Upper lobe of left lung (tissue), 4 donors: ENCODE data around the gene GRIK3.

ENCODE experiments used
- CTCF ChIP-seq, 6 experiments: fragments of 450-650 bp in 4 of 6; fragments of 200-600 bp in 2 of 6; sonication (generic) in 2 of 6; IDR thresholded peaks; one replicate each; pipeline ENCODE4 v1.5.1; 2016 to 2019; ENCODE audit warnings: antibody characterized with exemption in 6 of 6
- EP300 ChIP-seq, 4 donors: sonication (generic); formaldehyde crosslinking; IDR thresholded peaks; one replicate each; pipeline ENCODE4 v1.5.1; 2017; ENCODE audit warnings: antibody characterized with exemption in 4 of 4, control low read depth in 2 of 4
- POLR2A ChIP-seq, 4 donors: fragments of 450-650 bp; IDR thresholded peaks; one replicate each; pipeline ENCODE4 v1.5.1; 2016 to 2017; ENCODE audit warnings: antibody characterized with exemption in 4 of 4, mild to moderate bottlenecking in 2 of 4

- no peak for TF ChIP-seq CTCF (IDR thresholded peaks at IDR 0.05)
- no peak for TF ChIP-seq EP300 (IDR thresholded peaks at IDR 0.05)
- TF ChIP-seq POLR2A (IDR thresholded peaks at IDR 0.05): no peak
These were observed 24.3 kb downstream of the GRIK3 start for GRCh38 chr1:37010011-37010410.
